ENCODE results near the gene KLRF1. TPM values are rescaled to one million over a fixed set of nuclear protein-coding genes. Genes with fewer than 3 reads are reported as not detected.

KLRF1 gene
- not detected in 2 replicates for total RNA-seq (2014; rRNA removed; shearing (Covaris generic))

GRCh38 chr12:9827209-9827888 is at the start of gene KLRF1:
Gene KLRF1, plus strand, starts transcription at chr12:9827481. Its CDS starts 64 bp downstream, at chr12:9827545.

GRCh38 chr12:9869307-9870161 is 42.3 kb downstream of the KLRF1 start, which contains the start of gene CLEC2B:
Gene CLEC2B, minus strand, starts transcription at chr12:9869354.

GRCh38 chr12:9881246-9881645 is 54.0 kb downstream of the KLRF1 start, which contains the start of gene KLRF2:
Gene KLRF2, plus strand, starts transcription at chr12:9881489. Its CDS starts 107 bp downstream, at chr12:9881596.

Other genes with a start within 250 kb of the KLRF1 start
- gene KLRB1, start 219.6 kb upstream of the KLRF1 start, total RNA-seq (2014; rRNA removed; shearing (Covaris generic)): not detected in 2 replicates
- gene CLEC2D, start 157.8 kb upstream of the KLRF1 start, total RNA-seq (2014; rRNA removed; shearing (Covaris generic)): 0.49 and 1.2 TPM in 2 replicates
- gene CLECL1, start 94.4 kb upstream of the KLRF1 start, total RNA-seq (2014; rRNA removed; shearing (Covaris generic)): not detected in 2 replicates
- gene CD69, start 66.6 kb upstream of the KLRF1 start, total RNA-seq (2014; rRNA removed; shearing (Covaris generic)): not detected in 2 replicates
- 15.3 and 18.1 TPM in 2 replicates for gene CLEC2B, start 41.9 kb downstream of the KLRF1 start, total RNA-seq (2014; rRNA removed; shearing (Covaris generic))
- not detected in 2 replicates for gene KLRF2, start 54.0 kb downstream of the KLRF1 start, total RNA-seq (2014; rRNA removed; shearing (Covaris generic))
- gene CLEC2A, start 104.9 kb downstream of the KLRF1 start, total RNA-seq (2014; rRNA removed; shearing (Covaris generic)): not detected in 2 replicates
- gene CLEC12A, start 143.9 kb downstream of the KLRF1 start, total RNA-seq (2014; rRNA removed; shearing (Covaris generic)): not detected in 2 replicates
- gene CLEC1B, start 171.6 kb downstream of the KLRF1 start, total RNA-seq (2014; rRNA removed; shearing (Covaris generic)): not detected in 2 replicates
- not detected in 2 replicates for gene CLEC12B, start 183.1 kb downstream of the KLRF1 start, total RNA-seq (2014; rRNA removed; shearing (Covaris generic))
- not detected in 2 replicates for gene CLEC9A, start 203.2 kb downstream of the KLRF1 start, total RNA-seq (2014; rRNA removed; shearing (Covaris generic))

Data from A375 (cell line).